NCI-H2107 (cell line): Measurements from ENCODE around the gene UCK1.

ENCODE experiments used
- DNase-seq: peaks from one replicate; lab custom pipeline; 2025; lab: John Stamatoyannopoulos, UW

The UCK1 gene

GRCh38 chr9:131530920-131531832, at the start of gene UCK1:
UCK1 (minus strand) TSS chr9:131531263; CDS start chr9:131531174, 89 bp downstream.
- peak; percentile 36 for DNase-seq

DNA sequence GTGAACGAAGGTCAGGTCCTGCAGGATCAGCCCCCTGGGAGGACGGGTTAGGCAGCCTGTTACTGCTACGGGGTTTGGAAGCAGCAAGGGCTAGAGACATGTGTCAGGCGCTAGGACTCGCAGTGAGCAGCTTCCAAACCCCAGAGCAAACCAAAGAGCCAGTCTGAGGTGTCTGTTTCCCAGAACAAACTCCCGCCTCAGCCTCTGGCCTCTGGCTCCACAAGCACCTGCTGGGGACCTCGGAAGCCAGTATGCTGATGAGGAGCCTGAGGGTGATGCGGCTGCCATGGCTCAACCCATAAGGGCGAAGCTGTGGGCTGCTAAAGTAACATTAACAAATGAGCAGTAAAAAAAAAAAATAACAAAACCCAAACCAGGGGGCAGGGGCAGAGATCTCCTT, 49.3 kb upstream of the UCK1 start:
- DNase-seq = no peak

DNA sequence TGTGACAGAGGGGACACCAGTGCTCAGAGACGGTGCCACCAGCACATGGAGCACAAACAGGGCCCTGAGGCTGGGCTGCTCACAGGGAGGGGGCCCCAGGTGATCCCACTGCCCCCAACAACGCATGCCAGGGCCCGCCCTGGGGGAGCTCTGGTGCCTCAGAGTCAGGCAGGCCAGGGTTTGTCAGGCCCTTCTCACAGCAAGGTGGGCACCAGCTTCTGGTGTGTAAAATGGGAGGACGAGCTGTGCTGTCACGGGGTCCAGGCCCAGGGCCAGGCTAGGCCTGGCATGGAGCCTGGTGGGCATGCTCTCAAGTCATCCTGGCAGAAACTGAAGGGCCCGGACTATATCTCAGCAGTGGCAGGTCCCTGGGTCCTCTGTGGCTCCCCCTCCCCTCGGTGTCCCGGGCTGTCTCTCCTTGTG, 48.7 kb upstream of the UCK1 start:
- no peak for DNase-seq

DNA sequence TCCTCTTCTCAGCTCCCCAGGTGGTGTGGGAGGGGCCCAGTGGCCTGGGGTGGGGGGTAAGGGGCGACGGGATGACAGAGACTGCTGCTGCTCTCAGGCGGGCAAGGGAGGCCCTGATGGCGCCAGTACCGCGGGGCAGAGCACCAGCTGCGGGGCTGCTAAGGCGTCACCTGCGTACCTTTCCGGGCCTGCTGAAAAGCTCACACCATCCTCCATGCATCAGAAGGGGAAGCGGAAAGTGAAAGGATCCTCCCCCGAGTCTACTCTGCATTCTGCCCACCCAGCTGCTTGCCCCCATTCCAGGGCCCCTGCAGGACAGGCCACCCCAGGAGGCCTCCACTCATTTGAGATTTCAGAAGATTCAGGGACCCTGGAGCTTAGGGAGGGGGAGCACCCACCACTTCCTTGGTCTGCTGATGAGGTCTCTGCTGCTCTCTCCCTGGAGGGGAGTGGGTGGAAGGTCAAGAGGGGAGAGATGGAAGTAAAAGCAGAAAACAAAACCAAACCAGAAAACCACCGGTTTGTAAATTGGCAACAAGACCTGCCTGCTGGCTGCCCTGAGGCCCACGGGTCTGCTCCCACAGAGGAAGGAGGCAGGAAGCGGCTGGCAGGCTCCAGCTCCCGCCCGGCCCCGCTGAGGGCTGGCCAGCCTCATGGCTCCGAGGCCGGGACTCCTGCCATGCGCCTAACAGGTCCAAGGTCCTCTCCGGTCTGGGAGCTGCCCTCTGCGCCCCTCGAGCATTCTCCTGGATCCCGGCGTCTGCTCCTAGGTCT, 47.9 kb upstream of the UCK1 start:
- no peak for DNase-seq

GRCh38 chr9:131578021-131578420, 47.0 kb upstream of the UCK1 start:
- DNase-seq = no peak

DNA sequence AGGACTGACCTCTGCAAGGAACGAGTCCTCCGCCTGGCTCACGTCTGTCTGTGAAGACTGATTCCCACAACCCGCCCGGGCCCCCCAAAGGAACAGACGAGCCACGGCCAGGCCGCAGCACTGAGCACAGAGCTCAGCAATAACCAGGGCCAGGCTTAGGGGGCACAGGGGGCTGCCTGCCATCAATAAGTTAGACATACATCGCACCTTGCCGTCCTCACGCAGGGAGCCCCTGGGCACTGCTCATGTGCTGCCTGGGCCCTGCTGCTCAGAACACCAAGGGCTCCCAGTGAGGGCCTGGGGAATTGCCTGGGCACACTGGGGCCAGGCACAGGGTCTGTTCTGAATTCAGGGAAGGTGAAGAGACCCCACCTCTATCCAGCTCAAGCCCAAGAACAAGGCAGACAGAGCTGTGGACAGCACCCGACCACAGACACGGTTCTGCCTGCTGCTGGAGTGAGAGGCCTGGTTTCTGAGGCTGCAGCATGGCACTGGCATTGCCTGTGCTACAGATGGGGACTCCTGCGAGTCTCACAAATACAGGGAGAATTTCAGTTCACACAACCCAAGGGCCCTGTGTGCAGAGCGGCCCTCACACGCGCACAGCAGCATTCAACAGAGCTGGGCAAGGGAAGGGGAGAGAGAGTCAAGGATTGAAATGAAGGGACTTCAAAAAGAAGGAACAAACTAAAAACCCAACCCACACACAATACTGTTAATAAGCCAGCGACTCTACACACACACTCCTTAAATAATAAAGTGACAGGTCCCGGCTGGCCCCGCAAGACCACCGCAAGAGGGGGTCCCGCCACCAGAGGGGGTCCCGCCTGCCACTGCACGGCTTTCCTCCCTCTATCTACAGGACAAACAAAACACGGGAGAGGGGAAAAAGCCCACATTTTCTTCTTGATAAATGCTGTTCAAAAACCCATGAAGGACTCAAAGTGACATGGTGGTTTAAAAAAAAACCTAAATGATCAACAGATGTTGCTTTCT, 46.2 kb upstream of the UCK1 start:
- no peak for DNase-seq

- no peak for DNase-seq
Observed at GRCh38 chr9:131575946-131576853, 45.1 kb upstream of the UCK1 start.

DNA sequence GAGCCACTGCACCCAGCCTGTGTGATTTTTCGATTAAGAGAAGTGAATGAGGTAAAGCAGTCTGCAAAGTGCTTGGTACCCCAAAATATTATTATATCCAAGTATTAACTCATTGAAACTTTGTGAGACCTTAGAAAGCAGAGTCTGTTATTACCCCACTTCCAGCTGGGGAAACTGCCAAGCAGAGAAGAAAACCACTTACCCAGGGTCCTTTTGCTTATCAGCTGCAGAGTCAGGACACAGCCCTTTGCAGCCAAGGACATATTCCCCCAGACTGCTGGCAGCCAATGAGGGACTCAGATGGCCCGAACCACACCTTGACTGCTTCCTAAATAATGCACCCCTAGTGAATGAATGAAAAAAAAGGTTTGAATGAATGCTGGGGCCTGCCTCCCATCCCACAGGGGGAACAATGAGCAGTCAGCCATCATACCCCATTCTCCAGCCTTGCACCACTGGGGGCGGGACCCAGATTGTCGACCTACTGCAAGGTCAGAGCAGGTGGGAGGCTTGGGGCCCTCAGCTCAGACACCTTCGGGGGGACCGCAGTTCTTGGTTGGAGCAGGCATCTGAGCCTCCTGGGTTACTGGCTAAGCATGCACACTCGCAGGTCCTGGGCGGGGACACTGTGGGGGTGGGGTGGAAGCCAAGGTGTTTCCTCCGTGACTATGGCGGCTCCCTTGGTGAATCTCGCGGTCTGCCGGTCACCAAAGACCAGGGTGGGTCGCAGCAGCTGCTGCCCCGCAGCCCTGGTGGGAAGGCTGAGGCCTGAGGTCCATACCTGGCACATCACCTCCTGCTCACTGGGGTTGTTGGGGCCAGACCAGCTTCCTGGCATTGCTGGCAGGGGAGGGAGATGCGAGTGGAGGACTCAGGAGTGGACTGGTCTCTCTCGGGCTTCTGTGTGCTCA, 43.9 kb upstream of the UCK1 start:
- DNase-seq = no peak

DNA sequence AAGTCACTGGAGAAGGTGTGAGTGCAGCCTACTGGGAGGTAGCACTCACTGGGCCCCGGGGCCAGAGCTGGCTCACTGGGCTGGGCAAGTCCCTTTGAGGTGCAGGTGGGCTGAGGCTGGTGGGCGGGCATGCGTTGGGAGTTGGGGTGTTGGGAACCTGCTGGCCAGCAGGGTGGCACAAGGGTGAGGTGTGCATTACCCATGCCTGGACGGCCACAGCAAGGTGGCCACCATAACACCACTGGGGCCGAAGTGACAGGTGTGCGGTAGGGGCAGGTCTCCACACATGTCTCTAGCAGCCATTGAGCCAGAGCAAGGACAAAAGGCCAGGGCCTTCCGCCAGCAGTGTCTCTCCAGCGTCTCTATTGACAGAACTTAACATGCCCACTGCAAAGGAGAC, 36.8 kb upstream of the UCK1 start:
- DNase-seq = no peak

DNA sequence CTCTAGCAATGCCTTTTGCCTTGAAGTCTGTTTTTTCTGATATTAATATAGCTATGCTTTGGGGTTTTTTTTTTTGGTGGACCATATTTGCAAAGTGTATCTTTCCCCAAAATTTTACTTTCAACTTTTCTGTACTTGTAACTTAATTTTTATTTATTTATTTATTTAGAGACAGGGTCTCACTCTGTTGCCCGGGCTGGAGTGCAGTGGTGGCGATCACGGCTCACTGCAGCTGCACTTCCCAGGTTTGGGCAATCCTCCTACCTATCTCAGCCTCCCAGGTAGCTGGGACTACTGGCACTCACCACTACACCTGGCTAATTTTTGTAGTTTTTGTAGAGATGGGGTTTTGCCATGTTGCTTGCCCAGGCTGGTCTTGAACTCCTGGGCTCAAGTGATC, 35.1 kb upstream of the UCK1 start:
- DNase-seq = no peak

- no peak for DNase-seq
Observed at GRCh38 chr9:131565369-131565768, 34.3 kb upstream of the UCK1 start.

DNA sequence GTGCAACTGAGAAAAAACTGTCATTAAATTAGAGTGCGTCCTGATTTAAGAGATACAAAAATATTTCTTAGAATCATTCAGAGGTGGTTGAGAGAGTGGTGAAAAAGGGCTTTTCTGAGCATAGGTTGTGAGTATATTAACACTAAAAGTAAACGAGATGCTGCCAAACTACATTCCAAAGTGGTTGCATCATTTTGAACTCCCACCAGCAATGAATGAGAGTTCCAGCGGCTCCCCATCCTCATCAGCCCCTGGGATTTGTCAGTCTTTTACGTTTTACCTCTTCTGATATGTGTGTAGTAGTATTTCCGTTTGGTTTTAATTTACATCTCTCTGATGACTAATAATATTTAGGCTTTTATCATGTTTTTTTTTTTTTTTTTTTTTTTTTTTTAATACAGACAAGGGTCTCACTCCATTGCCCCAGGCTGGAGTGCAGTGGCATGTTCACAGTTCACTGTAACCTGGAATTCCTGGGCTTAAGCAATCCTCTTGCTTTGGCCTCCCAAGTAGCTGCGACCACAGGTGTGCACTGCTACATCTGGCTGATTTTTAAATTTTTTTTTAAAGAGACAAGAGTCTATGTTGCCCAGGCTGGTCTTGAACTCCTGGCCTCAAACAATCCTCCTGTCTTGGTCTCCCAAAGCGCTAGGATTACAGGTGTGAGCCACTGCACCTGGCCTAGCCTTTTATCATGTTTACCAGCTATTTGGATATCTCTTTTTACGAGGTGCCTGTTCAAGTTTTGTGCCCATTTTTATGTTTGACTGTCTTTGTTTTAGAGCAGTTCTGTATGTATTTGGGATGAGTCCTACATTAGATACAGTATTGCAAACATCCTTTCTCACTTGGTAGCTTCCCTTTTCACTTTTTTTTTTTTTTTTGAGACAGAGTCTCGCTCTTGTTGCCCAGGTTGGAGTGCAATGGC, 31.2 kb upstream of the UCK1 start:
- DNase-seq = no peak

- DNase-seq = no peak
Observed at GRCh38 chr9:131559421-131560000, 28.4 kb upstream of the UCK1 start.

DNA sequence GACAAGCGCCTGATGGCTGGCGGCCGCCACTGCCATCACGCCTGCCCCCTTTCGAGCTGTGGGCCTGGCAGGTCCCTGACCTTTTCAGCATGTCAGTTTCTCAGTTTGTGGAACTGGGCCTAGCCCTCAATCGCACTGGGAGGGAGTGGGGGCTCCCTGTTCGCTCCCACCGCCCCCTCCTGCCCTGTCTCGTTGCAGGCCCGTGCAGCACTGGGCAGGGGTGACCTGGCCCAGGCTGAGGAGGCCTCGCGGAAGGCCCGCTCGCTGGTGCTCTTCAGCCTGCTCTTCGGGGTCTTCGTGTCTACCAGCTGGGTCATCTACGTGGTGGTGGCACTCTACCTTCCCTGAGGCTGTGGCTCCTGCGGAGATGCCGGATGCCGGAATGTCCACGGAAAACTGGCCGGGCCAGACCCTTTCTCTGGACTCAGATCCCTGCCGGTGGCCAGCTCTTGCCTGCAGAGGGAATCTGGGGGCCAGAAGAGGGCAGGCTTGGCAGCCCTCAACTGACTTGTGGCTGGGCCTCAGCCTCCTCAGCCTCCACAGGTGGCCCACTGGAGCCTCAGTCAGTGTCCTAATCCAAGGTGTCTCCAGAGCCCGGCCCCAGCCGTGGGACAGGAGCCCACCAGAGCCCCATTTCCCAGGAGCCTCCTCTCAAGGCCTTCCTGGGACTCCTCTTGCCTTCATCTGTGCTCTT, 26.9 kb upstream of the UCK1 start:
- DNase-seq = no peak

- DNase-seq = no peak
Observed at GRCh38 chr9:131555841-131556673, 25.0 kb upstream of the UCK1 start.

- no peak for DNase-seq
Observed at GRCh38 chr9:131554843-131555351, 23.8 kb upstream of the UCK1 start.
